ENCODE results near the gene IQSEC1.

Gene IQSEC1

GRCh38 chr3:13106308-13107001, 33.2 kb upstream of the IQSEC1 start:
- DNase-seq: no peak

- no peak for DNase-seq
Measured at GRCh38 chr3:13105896-13106250, 32.6 kb upstream of the IQSEC1 start.

GRCh38 chr3:13105181-13105895, 32.1 kb upstream of the IQSEC1 start:
- no peak for DNase-seq

- DNase-seq: no peak
Measured at GRCh38 chr3:13104511-13104910, 31.3 kb upstream of the IQSEC1 start.

- DNase-seq: no peak
Measured at GRCh38 chr3:13103416-13104058, 30.3 kb upstream of the IQSEC1 start.

GRCh38 chr3:13102386-13103345, 29.4 kb upstream of the IQSEC1 start:
- DNase-seq: no peak

- DNase-seq: no peak
Measured at GRCh38 chr3:13099707-13100106, 26.5 kb upstream of the IQSEC1 start.

GRCh38 chr3:13098192-13098988, 25.2 kb upstream of the IQSEC1 start:
- DNase-seq: no peak

- no peak for DNase-seq
Measured at GRCh38 chr3:13096356-13096755, 23.1 kb upstream of the IQSEC1 start.

GRCh38 chr3:13095408-13095937, 22.2 kb upstream of the IQSEC1 start:
- DNase-seq: peak; percentile 18 to 48 (median 47)

GRCh38 chr3:13093687-13094086, 20.5 kb upstream of the IQSEC1 start:
- no peak for DNase-seq

GRCh38 chr3:13092621-13093617, 19.7 kb upstream of the IQSEC1 start:
- no peak for DNase-seq

GRCh38 chr3:13091898-13092611, 18.8 kb upstream of the IQSEC1 start:
- DNase-seq: peak; percentile 42 to 68 (median 65)

- peak in 2 of 3 experiments; percentile 19 to 54 for DNase-seq
Measured at GRCh38 chr3:13088028-13089006, 15.1 kb upstream of the IQSEC1 start.

GRCh38 chr3:13087320-13087990, 14.2 kb upstream of the IQSEC1 start:
- peak in 1 of 3 experiments; percentile 37 for DNase-seq

- DNase-seq: no peak
Measured at GRCh38 chr3:13086531-13086981, 13.3 kb upstream of the IQSEC1 start.

GRCh38 chr3:13085846-13086179, 12.6 kb upstream of the IQSEC1 start:
- DNase-seq: no peak

All from NCI-H1417 (cell line).